K562 (cell line): ENCODE results near the gene SDF4. TPM values are rescaled to one million over a fixed set of nuclear protein-coding genes. Genes with fewer than 3 reads are reported as not detected.
A peak's percentile ranks its signal among the peaks of the same experiment; 100 is the strongest.

ENCODE experiments used
- ATAC-seq: fragments of 200-7000 bp; cut with Tn5 transposase; 3 replicates; pipeline ENCODE4 v1.9.1; 2020; ENCODE audit warnings: moderate library complexity
- BruUV-seq: library from RNA; stranded (reverse); fragments of 400-500 nt; replicated peaks from 2 replicates; lab custom pipeline; 2021; lab: Mats Ljungman, UMichigan
- CTCF ChIA-PET: fragments of 300-600 bp; formaldehyde crosslinking; extraction: SDS; loops from one replicate; lab custom pipeline; 2021; ENCODE audit warnings: low intra/inter-chr PET ratio; lab: Yijun Ruan, JAX
- POLR2A ChIA-PET: fragments of 300-600, 350-650 bp; sonication (Branson Sonifier 250); formaldehyde crosslinking; extraction: SDS; loops from one replicate; lab custom pipeline; 2021; ENCODE audit warnings: antibody characterized with exemption, inconsistent platforms; lab: Yijun Ruan, JAX
- DNase-seq, 4 experiments: peaks; one replicate each; pipeline versions ENCODE4 v3.0.0 to v3.0.0-alpha.2; 2011 to 2018; ENCODE audit warnings: low spot score in 3 of 4, mixed read lengths in 3 of 4; ENCODE audit errors: extremely low read depth in 1 of 4
- FAIRE-seq: peaks from 2 replicates; lab custom pipeline; 2011; peaks lifted over from hg19 to GRCh38; lab: Jason Lieb, UNC
- H2AFZ ChIP-seq: 2 replicates; pipeline ENCODE4 v1.6.0; 2011; ENCODE audit warnings: low read depth, low read length, control low read depth, inconsistent platforms
- H3K27ac ChIP-seq: fragments of 200-600 bp; 3 replicates; pipeline ENCODE4 v1.8.0; 2011; ENCODE audit warnings: low read depth, mild to moderate bottlenecking, control low read depth, inconsistent platforms, low read length, moderate library complexity, mixed read lengths; ENCODE audit errors: extremely low read depth
- H3K27me3 ChIP-seq, 2 experiments: fragments of 300-600 bp in 1 of 2; 2 replicates in 1 of 2; 3 replicates in 1 of 2; pipeline versions ENCODE4 v1.6.0 to v1.8.0; 2011; ENCODE audit warnings: inconsistent platforms in 2 of 2, low read length in 2 of 2, mild to moderate bottlenecking in 1 of 2, mixed read lengths in 1 of 2, moderate library complexity in 1 of 2; ENCODE audit not compliant: control insufficient read depth in 2 of 2, insufficient read depth in 2 of 2
- H3K36me3 ChIP-seq: fragments of 300-600 bp; 3 replicates; pipeline ENCODE4 v1.8.0; 2011; ENCODE audit warnings: mild to moderate bottlenecking, low read length, inconsistent platforms; ENCODE audit not compliant: control insufficient read depth, insufficient read depth
- H3K4me1 ChIP-seq, 2 experiments: fragments of 200-600 bp in 1 of 2; replicated peaks in 1 of 2; 2 replicates in 1 of 2; 3 replicates in 1 of 2; pipeline versions ENCODE4 v1.5.1 to v1.8.0; 2011; ENCODE audit warnings: inconsistent platforms in 2 of 2, low read length in 2 of 2, mild to moderate bottlenecking in 1 of 2, mixed read lengths in 1 of 2, moderate library complexity in 1 of 2; ENCODE audit not compliant: control insufficient read depth in 2 of 2, insufficient read depth in 2 of 2
- H3K4me2 ChIP-seq: 2 replicates; pipeline ENCODE4 v1.6.1; 2011; ENCODE audit warnings: low read length, control low read depth, inconsistent platforms, mixed read lengths; ENCODE audit not compliant: insufficient read depth
- H3K4me3 ChIP-seq: fragments of 200-600 bp; sonication (generic), shearing (Covaris generic); 2 replicates; pipeline ENCODE4 v1.5.1; 2016; ENCODE audit warnings: control low read depth, inconsistent platforms
- H3K79me2 ChIP-seq: fragments of 200-600 bp; 3 replicates; pipeline ENCODE4 v1.8.0; 2011; ENCODE audit warnings: low read length, inconsistent platforms; ENCODE audit not compliant: control insufficient read depth, insufficient read depth
- H3K9ac ChIP-seq, 2 experiments: 2 replicates each; pipeline versions ENCODE4 v1.6.0 to v1.6.1; 2011; ENCODE audit warnings: low read depth in 2 of 2, low read length in 2 of 2, control low read depth in 1 of 2, inconsistent platforms in 1 of 2, mild to moderate bottlenecking in 1 of 2, mixed read lengths in 1 of 2; ENCODE audit not compliant: insufficient read depth in 1 of 2
- H3K9me1 ChIP-seq: one replicate; pipeline ENCODE4 v1.6.0; 2011; ENCODE audit warnings: inconsistent platforms, mild to moderate bottlenecking, low read length, moderate library complexity; ENCODE audit not compliant: control insufficient read depth, insufficient read depth
- H3K9me3 ChIP-seq: replicated peaks from 2 replicates; pipeline ENCODE4 v1.5.1; 2011; ENCODE audit warnings: low read depth, low read length, inconsistent platforms; ENCODE audit not compliant: control insufficient read depth, insufficient read depth
- H4K20me1 ChIP-seq: replicated peaks from 2 replicates; pipeline ENCODE4 v1.6.1; 2011; ENCODE audit warnings: low read length, inconsistent platforms, mixed read lengths; ENCODE audit not compliant: control insufficient read depth, insufficient read depth
- BACH1 ChIP-seq: fragments of 200-800 bp; sonication (Bioruptor generic); IDR thresholded peaks from 2 replicates; pipeline ENCODE4 v1.6.1; 2016; ENCODE audit warnings: missing genetic modification characterization, missing compliant biosample characterization
- MAFG ChIP-seq: fragments of 450-650 bp; conservative IDR thresholded peaks from 2 replicates; pipeline ENCODE4 v1.6.1; 2016; ENCODE audit warnings: missing genetic modification characterization, missing compliant biosample characterization
- ZBTB8A ChIP-seq: fragments of 450-650 bp; IDR thresholded peaks from 2 replicates; pipeline ENCODE4 v1.6.1; 2018; ENCODE audit warnings: mild to moderate bottlenecking, moderate library complexity; ENCODE audit not compliant: partially characterized antibody
- WGBS: fragments of 100-300 bp; shearing (Covaris generic); methylation state at CpG from one replicate; pipeline ENCODE4 v1.1.6; 2016; ENCODE audit warnings: low coverage, mixed read lengths; ENCODE audit not compliant: insufficient coverage; ENCODE audit errors: missing lambda C conversion rate; 5-methylcytosine and 5-hydroxymethylcytosine counted together
- in situ Hi-C: fragments of 300-500 bp; cut with MboI; formaldehyde crosslinking; loops from 4 replicates; pipeline ENCODE4 v1.15.0; 2018; ENCODE audit warnings: inconsistent platforms, mixed read lengths
- intact Hi-C: fragments of 100-400 bp; cut with micrococcal nuclease; formaldehyde crosslinking; loops from 2 replicates; pipeline ENCODE4 v1.14.2; 2022
- polyA plus RNA-seq, 8 experiments: library from polyadenylated mRNA; depleted of rRNA in 4 of 8; stranded (reverse) in 5 of 8; unstranded in 3 of 8; fragments of >200 nt; fragmentation: Nextera tagmentation in 2 of 8; fragmentation: Illumina TruSeq in 1 of 8; extraction: Ambion mirVana in 2 of 8; extraction: Trizol in 1 of 8; gene quantifications; 2 replicates each; pipeline versions ENCODE4 v1.2.1 to v1.2.3, GENCODE V29; 2011 to 2014; ENCODE audit warnings: inconsistent platforms in 1 of 8, missing spikeins in 1 of 8
- total RNA-seq, 7 experiments: library from RNA; depleted of rRNA in 6 of 7; stranded (reverse); fragments of >200 nt in 6 of 7; fragmentation: Illumina TruSeq in 2 of 7; extraction: Trizol in 2 of 7; gene quantifications; 2 replicates each; pipeline versions ENCODE4 v1.2.1 to v1.2.3, GENCODE V29; 2011 to 2021; ENCODE audit warnings: low replicate concordance in 1 of 7
- TF ChIP-seq, protein P1 (sequence below), 2 experiments: fragments of 450-650 bp in 1 of 2; sonication (generic) in 1 of 2; formaldehyde crosslinking in 1 of 2; IDR thresholded peaks in 1 of 2; conservative IDR thresholded peaks in 1 of 2; 2 replicates each; pipeline versions ENCODE4 v1.6.1 to v1.8.1; 2016 to 2023; ENCODE audit warnings: mild to moderate bottlenecking in 2 of 2, moderate library complexity in 2 of 2, inconsistent platforms in 1 of 2, missing genetic modification reagents in 1 of 2
- TF ChIP-seq, protein P2 (sequence below): fragments of 450-650 bp; IDR thresholded peaks from 2 replicates; pipeline ENCODE4 v1.6.1; 2016

The SDF4 gene
- total and polyA plus RNA-seq, 9 of the 15 experiments (the other 6 are each of a cell fraction or from before 2014, with no cell fraction given) = 0.35 to 160 (median 65.2) TPM

DNA sequence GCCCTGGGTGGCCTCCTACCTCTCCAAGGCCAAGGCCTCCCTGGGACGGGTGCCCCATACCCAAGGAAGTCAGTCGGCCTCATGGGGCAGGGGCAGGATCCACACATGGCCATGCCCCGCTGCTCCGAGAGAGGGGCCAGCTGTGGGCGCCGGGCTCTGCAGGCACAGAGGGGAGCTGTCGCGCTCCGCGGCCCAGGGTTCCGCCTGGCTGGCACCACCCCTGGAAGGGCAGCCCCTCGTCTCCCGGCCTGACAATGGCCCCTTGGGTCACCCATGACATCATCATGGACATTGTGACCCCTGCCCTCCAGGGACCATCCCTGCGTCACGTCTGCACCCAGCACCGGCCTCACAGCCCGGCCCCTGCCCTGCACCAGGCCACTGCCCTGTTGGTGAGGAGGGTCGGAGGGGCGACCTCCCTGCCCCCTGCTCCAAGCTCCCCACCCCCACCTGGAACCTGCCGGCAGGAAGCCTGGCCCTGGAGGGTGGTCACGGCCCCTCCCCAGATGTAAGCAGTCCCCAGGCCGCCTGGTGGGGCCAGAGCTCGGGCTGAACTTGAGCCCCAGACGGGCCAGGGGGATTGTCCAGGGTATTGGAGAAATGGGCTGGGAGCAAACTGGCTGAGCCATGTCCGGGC is 52.3 kb downstream of the SDF4 start:
- H3K4me2 ChIP-seq = no peak overlapping the region
- no peak for ATAC-seq
- H2AFZ ChIP-seq = no peak overlapping the region
- H3K36me3 ChIP-seq = no peaks in the 10 kb centered on the region
- POLR2A ChIA-PET = interaction anchor here (0.8 kb wide), 1 partner anchor 11 kb away, joined by 3 read pairs; no protein-coding TSS in a partner anchor
- TF ChIP-seq, protein P1, sequence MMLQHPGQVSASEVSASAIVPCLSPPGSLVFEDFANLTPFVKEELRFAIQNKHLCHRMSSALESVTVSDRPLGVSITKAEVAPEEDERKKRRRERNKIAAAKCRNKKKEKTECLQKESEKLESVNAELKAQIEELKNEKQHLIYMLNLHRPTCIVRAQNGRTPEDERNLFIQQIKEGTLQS (IDR thresholded peaks at IDR 0.05) = 0 out of 2 replicates have a peak, but pooled peaks have one; percentile 23
- TF ChIP-seq, protein P1 (CRISPR knock-in tag; conservative IDR thresholded peaks at IDR 0.05) = no peak
- TF ChIP-seq ZBTB8A (no peak), MAFG (tag) (no peak), BACH1 (tag) (no peak)
- TF ChIP-seq, protein P2, sequence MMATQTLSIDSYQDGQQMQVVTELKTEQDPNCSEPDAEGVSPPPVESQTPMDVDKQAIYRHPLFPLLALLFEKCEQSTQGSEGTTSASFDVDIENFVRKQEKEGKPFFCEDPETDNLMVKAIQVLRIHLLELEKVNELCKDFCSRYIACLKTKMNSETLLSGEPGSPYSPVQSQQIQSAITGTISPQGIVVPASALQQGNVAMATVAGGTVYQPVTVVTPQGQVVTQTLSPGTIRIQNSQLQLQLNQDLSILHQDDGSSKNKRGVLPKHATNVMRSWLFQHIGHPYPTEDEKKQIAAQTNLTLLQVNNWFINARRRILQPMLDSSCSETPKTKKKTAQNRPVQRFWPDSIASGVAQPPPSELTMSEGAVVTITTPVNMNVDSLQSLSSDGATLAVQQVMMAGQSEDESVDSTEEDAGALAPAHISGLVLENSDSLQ = no peak
- TF ChIP-seq, all 486 proteins: peak for 1
- CTCF ChIA-PET = no interaction called here
- no peak for FAIRE-seq
- Histone ChIP-seq H3K27ac (no peak overlapping the region), H4K20me1 (no peaks in the 10 kb centered on the region; the same call in 1 of the 2 replicates), H3K4me1 (peaks cover 0 to 76% of the 10 kb centered on the region in 2 experiments; a peak in 2 of 5 replicates), H3K9ac (peak overlapping the region in 1 of 2 experiments; percentile 58; a peak in 1 of 4 replicates), H3K27me3 (peaks cover 32 to 59% of the 10 kb centered on the region in 2 experiments), H3K4me3 (no peak overlapping the region), H3K9me3 (0 out of 2 replicates have a peak, but pooled peaks cover 1% of the 10 kb centered on the region), H3K79me2 (no peaks in the 10 kb centered on the region), H3K9me1 (no peaks in the 10 kb centered on the region)
- in situ Hi-C loops (no loop called here), intact Hi-C loops (no loop called here)
- no peak for DNase-seq
- BruUV-seq = no TSS peak
- 43% methylated on average over 18 of the region's 25 CpGs for WGBS
